ENCODE data around the gene SLC5A10.

GRCh38 chr17:18965530-18966236, 13.7 kb downstream of the SLC5A10 start:
- TF ChIP-seq CTCF (IDR thresholded peaks at IDR 0.05), result no peak
- TF ChIP-seq ZFX (IDR thresholded peaks at IDR 0.05; ENCODE audit: borderline replicate concordance), result no peak
